HG03521 (cell line): ENCODE measurements around the gene GDF9.

ENCODE experiments used
- ATAC-seq: cut with Tn5 transposase; IDR thresholded peaks from one replicate; pipeline ENCODE4 v1.9.1; 2021; ENCODE audit warnings: mild to moderate bottlenecking, moderate library complexity; ENCODE audit not compliant: unreplicated experiment

Gene GDF9

DNA sequence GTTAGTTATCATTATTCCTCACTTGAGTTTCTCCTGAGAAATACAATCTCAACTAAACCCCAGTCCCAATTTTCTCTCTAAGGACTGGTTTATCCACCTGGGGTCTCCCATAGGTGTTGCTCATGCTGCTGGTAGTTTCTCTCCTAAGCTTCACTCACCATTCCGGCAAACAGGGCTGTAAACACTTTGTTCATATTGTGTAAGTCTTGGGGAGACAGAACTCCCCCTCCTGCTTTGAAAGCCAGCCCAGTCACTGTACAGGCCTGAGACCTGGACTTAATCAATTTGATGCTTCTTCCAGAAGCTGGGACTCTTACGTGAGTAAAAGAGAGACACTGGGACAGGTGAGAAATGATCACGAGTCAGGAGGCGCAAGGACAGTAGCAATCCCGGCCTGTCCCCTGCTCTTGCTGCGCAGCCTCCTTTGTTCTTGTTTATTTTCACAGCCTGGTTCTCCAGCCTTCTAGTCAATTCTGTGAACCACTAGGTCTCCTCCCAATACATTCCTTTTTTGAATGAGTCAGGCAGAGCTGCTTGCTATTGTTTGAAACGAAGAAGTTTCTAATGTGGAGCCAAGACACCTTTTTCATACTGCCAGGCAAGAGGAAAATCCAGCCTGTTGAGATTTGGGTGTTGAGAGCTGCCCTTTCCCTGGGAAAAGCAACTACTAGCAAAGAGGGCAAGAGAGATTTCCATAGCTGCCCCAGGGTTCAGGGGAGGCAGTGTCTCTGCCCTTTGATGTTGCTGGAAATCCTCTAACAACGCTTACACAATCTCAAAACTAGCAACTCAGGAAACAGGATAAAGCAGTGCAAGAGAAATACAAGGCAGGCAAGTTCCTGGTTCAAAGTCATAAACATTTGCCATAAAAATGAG is 26.6 kb downstream of the GDF9 start:
- ATAC-seq = no peak

DNA sequence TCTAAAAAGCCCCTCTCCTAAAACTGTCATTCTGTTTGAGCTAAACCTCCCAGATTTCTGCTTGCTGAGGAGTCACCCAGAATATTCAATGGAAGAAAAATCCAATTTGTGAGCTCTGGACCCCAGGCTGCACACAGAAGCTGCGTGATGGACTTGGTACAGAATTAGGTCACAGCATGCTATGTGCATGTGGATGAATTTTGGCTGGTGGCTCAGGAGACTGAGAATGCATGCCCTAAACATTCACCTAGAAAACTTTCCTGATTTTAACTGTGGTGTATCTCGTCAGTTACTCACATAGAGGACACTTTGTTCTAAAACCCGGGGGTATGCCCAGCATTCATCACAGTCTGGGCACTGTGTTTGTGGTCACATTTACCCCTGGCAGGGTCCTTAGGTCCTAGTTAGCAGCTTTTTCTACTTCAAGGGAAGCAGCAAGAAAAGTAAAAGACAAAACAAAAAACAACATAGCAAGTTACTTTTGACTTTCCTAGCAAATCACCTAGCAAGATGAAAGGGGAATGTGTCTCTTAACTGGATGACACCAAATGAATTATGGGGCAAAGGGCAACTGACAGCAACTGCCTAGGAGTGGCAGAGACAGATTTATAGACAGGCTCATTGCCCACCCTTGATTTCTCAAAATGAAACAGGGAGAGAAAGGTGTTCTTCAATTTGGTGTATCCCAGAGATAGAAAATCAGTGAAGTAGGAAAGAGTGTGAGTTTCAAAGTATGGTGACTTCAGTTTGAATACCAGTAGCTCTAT is 27.6 kb downstream of the GDF9 start:
- ATAC-seq = no peak

DNA sequence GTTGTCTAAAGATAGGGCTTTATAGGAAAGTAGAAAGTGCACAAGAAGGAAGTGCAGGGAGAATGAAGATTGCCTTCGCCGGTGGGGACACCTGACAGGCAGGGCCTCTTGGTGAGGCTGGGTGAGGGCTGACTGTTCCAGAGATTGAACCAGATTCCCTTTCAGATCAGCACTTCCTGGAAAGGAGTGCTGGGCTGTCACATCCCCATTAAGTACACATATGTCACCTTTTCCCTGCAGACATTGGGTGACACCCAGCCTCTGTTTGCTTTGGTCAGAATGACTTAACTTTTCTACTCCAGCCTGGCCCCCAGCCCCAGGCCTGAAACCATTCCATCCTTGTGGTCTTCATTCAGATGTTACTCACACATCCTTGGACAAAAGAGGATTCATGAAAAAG is 28.4 kb downstream of the GDF9 start:
- no peak for ATAC-seq

DNA sequence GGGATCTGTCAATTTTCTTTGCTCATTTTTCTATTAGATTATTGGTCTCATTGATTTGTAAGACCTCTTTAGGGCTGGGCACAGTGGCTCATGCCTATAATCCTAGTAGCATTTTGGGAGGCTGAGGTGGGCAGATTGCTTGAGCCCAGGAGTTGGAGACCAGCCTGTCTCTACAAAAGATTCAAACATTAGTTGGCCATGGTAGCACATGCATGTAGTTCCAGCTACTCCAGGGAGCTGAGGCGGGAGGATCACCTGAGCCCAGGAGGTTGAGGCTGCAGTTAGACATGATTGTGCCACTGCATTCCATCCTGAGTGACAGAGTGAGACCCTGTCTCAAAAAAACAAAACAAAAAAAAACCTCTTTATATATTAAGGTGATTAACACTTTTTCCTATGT is 29.4 kb downstream of the GDF9 start:
- ATAC-seq = no peak

DNA sequence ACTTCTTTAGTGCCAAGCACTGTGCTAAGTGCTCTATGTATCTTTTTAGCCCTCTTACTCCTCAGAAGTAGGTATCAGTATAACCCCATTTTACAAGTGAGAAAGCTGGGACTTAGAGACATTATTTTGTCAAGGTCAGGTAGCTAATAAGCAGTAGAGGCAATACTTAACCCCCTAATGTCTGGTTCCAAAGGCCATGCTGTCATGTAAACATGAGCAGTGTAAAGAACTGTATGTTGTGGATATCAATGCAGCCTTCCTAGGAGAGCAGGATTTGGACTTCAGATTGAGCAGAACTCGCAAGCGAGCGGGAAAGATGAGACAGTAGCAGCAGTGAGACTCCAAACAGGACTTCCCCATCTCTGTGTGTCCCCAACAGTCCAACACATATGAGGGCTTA is 32.2 kb downstream of the GDF9 start:
- ATAC-seq = no peak

DNA sequence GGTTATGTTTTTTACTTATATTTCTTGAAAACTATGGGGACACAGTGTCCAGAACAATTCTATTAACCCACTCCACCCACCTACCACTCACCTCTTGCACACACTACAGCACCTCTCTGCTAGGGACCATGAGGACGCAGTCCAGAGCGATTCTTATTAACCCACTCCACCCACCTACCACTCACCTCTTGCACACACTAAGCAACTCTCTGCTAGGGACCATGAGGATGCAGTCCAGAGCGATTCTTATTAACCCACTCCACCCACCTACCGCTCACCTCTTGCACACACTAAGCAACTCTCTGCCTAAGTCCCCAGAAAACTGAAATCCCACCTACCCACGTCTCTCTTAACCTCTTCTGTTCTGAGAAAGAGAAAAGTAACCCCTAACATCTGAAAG is 33.7 kb downstream of the GDF9 start:
- no peak for ATAC-seq

DNA sequence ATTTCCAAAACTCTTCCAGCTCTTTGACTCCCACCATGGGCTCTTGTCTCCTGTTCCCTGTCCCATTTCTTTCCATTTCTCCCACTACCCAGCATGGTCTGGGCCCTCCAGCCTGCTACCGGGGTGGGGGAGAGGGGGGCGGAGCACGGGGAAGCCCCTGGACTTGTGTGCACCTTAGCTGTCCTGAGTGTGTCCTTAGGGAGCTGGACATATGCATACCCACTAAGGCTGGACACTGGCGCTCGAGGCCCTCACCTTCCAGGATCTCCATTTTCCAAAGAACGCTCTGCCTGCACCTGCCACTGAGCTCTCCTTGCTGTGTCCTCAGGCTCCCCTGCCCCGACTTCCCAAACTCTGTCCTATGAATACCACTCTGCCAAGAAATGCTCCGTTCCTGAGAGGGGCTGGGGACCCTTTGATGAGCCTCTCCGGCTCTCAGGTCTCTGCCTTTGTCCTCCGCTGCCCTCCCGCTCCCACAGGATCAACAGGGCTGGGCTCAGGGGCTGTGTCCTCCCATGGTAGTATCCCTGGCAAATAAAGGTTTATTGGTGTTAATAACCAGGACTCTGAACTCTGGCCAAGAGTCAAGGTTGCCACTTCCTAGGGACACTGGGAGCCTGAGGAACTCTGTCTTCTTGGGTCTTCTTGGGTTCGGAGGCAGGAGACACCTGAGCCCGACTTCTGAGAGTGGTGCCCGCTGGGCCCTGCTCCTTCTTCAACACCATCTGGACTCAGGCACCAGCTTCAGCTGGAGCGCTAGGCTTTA is 35.0 kb downstream of the GDF9 start:
- no peak for ATAC-seq

DNA sequence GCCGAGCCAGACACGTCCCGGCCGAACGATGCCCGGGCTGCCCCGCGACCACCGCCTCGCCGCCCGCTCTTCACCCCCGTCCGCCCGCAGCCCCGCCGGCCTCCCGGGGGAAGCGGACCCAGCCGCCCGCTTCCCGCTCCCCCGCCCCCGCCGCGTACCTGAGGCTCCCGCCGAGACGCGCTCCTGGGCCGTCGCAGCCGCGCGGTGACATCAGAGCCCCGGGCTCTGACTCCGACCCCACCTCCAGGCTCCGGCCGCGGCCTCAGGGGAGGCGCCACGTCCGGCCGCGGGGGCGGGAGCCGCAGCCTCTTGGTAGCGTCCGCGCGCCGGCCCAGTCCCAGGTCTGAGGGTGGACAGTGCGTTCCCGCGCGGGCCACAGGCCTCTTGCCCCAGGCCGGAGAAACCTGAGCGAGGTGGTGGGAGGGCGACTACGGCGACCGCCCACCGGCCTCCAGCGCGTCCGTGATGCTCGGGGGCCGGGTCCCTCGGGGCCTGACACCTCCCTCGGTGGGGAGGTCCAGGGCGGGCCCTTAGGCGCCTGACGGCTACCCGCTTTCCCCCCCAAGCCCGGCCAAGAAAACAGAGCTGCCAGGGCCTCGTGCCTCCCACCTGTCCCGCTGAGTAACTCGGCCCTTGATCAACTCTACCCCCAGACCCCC is 35.7 kb downstream of the GDF9 start, which contains the start of gene SHROOM1:
TSS of gene SHROOM1 (minus strand) at position 212 of the 659 bp plus-strand sequence. CDS start 4,507 bp downstream, outside the sequence.
- peak; percentile 70 for ATAC-seq

DNA sequence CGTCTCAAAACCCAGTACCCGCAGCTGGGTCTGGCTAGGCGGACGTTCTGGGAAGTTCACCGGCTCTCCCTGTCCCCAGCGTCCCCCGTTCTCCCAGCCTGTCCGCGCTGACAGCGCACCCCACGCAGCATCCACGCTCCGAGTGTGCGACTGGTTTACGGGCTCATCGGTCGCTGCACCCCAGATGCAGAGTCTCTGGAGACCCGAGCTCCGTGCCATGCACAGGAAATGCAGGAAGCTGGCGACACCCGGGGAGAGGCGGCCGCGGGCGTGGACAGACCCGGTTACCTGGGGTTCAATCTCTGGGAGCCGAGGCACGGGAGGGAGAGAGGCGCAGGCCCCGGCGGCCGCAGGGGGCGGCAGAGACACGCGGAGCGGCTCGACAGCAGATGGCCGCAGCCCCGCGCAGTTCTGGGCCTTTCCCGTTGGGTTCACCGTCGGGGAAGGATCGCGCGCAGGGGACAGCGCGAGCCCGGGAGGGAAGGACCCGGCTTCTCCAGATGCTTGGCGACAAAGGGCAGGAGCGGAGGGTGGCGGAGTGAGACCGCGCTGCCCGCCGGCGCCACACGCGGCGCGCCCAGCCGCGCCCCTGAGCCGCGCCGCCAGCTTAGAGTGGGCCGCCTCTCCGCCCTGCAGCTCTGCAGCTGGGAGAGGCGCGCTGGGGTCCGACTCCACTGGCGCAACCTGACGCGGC is 36.4 kb downstream of the GDF9 start:
- peak; percentile 63 for ATAC-seq

DNA sequence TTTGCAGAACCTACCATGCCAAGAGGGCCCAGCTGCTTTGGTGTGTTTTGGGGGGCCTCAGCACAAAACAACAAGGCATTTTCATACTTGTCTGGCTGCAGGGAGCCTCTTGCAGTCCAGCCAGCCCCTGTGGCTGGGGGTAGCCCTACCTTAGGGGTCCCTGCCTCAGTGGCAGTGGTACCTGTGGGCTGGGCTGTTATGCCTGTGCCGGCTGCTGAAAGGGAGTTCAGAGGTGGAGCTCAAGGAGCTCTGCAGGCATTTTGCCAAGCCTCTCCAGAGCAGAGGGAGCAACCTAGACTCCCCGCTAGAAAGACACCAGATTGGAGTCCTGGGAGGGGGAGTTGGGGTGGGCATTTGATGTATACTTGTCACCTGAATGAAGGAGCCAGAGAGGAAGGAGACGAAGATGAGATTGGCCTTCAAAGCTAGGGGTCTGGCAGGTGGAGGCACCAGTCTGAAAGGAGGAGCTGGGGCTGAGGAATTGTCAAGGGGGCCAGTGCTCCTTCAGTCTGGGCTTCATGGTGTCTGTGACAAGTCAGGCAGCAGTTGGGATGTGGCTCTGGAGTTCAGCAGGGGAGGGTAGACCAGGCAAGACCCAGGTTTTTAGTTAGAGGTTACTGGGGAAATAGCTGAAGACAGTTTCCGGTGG is 37.3 kb downstream of the GDF9 start:
- ATAC-seq = no peak

DNA sequence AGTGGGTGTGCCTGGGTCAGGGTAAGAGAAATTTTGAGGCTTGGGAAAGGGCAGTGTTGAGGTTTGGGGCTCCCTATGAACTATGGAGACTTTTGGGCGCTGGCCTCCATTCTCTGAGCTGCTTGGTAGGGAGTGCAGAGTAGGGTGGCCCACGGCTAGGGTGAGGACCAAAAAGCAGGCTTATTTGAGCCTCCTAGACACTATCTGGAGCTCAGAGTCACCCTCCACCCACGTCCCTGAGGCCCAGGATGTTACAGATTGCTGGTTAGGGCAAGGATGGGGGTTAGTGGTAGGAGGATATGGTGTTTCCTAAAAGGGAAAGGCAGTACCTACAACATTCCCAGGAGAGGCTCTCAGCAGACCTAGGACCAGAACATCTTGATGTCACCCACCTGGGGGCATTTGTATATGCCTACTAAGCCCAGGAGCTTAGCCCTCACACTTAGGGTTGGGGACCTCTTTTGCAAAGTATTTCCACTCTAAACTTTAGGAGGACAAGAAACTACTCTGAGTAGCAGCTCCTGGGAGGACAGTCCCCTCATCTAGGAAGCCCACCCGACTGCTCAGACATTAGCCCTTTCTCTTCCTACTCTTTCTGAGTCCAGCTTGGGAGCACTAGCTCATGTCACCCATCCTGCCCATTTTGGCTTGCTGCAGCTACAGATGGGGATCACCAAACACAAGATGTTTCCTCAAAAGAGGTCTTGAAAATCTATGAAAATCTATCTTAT is 38.2 kb downstream of the GDF9 start:
- no peak for ATAC-seq

DNA sequence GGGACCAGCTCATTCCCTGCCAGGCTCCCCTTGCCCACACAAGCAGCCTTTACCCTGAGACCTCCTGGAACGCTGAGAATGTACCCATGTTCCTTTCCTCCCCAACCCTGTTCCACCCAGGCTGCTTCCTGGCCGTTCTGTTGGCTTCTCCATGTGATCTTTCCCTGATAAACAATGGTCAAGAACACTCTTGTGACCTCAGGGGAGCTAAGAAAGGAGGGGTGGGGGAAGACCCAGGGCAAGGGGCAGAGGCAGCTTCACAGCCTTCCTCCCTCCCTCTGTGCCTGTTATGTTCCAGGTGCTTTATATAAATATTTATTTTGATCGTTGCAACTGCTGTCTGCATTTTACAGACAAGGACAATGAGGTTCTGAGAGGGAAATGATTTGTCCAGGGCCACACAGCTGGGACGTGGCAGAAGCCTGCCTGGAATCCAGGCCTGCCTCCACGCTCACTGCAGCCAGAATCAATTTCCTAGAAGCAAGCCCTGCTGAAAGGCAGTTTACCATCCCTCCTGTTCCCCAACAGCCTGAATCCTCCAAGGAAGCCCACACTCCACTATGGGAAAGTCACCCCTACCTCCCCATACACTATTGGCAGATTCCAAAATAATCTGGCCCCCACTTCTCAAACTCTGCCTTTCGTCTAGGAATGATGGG is 39.7 kb downstream of the GDF9 start:
- ATAC-seq = no peak

DNA sequence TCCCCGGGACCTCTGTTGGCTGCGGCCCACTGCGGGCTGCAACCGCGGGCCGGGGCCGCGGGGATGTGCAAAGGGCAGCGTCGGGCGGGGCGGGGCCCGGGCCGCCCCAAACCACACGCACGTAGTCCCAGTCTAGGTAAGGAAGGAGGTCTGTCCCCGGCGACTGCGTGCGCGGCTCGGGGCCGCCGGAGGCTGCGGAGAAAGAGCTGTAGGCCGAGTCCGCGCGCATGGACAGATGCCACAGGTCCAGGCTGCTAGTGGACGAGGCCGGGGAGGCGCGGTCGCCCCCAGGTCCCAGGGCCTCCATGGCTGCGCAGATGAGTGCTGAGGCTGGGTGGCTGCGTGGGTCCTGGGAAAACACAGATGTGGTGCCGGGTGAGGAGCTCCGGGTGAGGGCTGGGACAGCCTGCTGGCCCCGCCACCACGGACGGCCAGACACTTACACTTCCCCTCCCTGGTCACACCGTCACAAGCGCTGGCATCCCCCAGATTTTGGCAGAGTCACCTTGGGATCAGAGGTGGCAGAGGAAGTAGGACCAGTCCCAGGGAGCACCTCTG is 40.4 kb downstream of the GDF9 start:
- ATAC-seq = no peak

DNA sequence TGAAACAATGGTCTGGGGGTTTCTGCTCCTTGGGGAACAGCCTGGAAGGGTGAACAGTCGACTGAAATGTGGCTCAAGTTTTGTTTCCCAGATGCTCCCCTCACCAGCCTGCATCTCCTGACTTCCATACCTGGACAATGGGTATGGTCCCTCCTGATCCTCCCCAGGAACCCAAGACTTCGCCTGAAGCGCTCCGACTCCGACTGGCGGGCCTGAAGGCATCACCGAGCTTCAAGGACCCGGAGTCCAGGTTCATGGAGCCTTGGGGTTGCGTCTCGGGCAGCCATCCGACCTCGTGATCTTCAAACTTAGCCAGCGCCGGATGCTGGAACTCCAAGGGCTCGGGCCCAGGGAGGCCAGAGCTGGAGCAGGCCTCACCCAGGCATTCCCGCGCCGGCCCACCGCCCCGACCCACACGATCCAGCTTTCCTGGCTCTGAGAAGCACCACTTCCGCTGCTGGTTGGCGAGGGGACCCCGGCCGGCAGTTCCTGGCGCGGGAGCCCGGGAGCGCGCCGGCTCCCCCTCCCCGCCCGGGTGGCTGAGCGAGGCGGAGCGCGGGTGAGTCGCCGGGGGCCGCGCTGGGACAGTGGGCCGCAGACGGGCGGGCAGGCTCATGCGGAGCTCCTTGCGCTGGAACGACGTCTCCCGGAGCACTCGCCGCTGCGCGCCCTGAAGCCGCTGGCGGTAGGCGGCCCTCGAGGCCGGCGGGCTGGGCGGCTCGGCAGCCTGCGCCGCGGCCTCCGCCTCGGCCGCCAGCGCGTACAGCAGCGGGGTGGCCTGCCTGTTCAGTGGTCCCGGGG is 41.0 kb downstream of the GDF9 start:
- ATAC-seq = no peak

DNA sequence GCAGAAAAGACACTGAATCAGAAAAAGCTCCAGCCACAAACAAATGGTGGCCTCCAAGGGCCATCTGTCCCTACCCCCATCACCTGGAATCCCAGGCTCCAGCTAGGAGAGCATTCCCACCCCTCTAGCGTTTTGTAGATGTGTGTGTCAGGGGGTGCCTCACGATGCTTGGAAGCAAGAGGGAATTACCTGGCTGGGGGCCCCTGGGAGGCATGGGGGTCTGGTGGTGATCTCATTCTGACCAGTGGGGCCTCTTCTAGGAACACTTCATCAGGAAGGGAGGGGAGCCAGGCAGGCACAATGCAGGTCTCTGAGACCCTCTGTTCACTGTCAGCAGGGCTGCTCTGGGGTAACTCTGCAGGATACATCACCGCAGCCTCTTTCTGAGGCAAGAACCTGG is 41.8 kb downstream of the GDF9 start:
- ATAC-seq = no peak

DNA sequence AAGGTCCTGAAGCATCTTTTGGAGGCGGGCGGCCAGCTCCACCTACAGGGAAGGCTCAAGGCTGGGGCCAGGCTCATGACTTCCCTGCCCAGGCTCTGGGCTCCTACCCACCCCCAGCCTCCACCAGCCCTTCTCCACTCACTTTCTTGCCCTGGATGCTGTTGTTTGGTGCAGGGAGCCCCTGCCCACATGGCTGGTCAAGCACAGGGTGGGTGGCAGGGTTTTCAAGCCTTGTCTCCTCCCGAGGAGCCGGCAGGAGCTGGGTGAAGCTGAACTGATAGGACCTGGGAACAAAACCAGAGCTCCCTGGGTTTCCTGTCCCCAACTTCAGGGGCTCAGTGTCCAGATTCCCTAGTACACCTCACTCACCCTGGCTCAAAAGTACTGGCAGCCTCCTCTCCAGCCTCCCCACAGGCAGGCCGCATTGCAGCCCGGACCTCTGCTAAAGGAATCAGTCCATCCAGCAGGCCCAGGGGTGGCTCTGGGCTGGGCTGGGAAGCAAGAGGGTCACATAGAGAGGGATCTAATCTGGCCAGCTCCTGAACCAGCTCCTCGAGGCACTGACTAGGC is 42.7 kb downstream of the GDF9 start:
- no peak for ATAC-seq
